ENCODE results near the gene CACNG7. TPM values are rescaled to one million over a fixed set of nuclear protein-coding genes. Genes with fewer than 3 reads are reported as not detected.

The CACNG7 gene
- total RNA-seq, 3 donors from 2014 or later: not detected

GRCh38 chr19:53915000-53915399 is 5.9 kb downstream of the CACNG7 start:
- intact Hi-C loops (cut with DNase I; ENCODE audit: low total_unique reads): no loop called here
- H3K27me3 ChIP-seq: peaks cover 0 to 54% of the 10 kb centered on the region in 2 donors
- no peak for DNase-seq (ENCODE audit: low spot score in 2 of 2)
- H3K36me3 ChIP-seq: no peaks in the 10 kb centered on the region
- H3K4me1 ChIP-seq: no peaks in the 10 kb centered on the region
- no peak overlapping the region for H3K27ac ChIP-seq
- H3K4me3 ChIP-seq: no peak overlapping the region
- H3K9me3 ChIP-seq: no peaks in the 10 kb centered on the region
- TF ChIP-seq POLR2AphosphoS5 (IDR thresholded peaks at IDR 0.05): no peak
- TF ChIP-seq POLR2A (IDR thresholded peaks at IDR 0.05): no peak
- no peak for TF ChIP-seq CTCF (IDR thresholded peaks at IDR 0.05)

- no peak for DNase-seq (ENCODE audit: low spot score in 2 of 2)
- no peak overlapping the region for H3K27ac ChIP-seq
- no peaks in the 10 kb centered on the region for H3K9me3 ChIP-seq
- intact Hi-C loops (cut with DNase I; ENCODE audit: low total_unique reads): no loop called here
- no peak overlapping the region for H3K4me3 ChIP-seq
- TF ChIP-seq POLR2A (IDR thresholded peaks at IDR 0.05) (no peak), POLR2AphosphoS5 (IDR thresholded peaks at IDR 0.05) (no peak), CTCF (IDR thresholded peaks at IDR 0.05) (no peak)
- no peaks in the 10 kb centered on the region for H3K36me3 ChIP-seq
- H3K27me3 ChIP-seq: peaks cover 0 to 44% of the 10 kb centered on the region in 2 donors
- no peaks in the 10 kb centered on the region for H3K4me1 ChIP-seq
These were observed 6.9 kb downstream of the CACNG7 start for GRCh38 chr19:53916004-53916403.

- Histone ChIP-seq H3K4me3 (no peak overlapping the region), H3K27me3 (peaks cover 0 to 30% of the 10 kb centered on the region in 2 donors), H3K4me1 (no peaks in the 10 kb centered on the region), H3K9me3 (no peaks in the 10 kb centered on the region), H3K36me3 (no peaks in the 10 kb centered on the region), H3K27ac (no peak overlapping the region)
- intact Hi-C loops (cut with DNase I; ENCODE audit: low total_unique reads): no loop called here
- TF ChIP-seq CTCF (IDR thresholded peaks at IDR 0.05) (no peak), POLR2AphosphoS5 (IDR thresholded peaks at IDR 0.05) (no peak), POLR2A (IDR thresholded peaks at IDR 0.05) (no peak)
- no peak for DNase-seq (ENCODE audit: low spot score in 2 of 2)
These were observed 8.3 kb downstream of the CACNG7 start for GRCh38 chr19:53917356-53917755.

GRCh38 chr19:53927739-53928138 is 18.7 kb downstream of the CACNG7 start:
- Histone ChIP-seq H3K4me1 (no peaks in the 10 kb centered on the region), H3K36me3 (no peaks in the 10 kb centered on the region), H3K9me3 (no peaks in the 10 kb centered on the region), H3K27me3 (no peaks in the 10 kb centered on the region), H3K4me3 (no peak overlapping the region), H3K27ac (no peak overlapping the region)
- TF ChIP-seq POLR2A (IDR thresholded peaks at IDR 0.05) (no peak), POLR2AphosphoS5 (IDR thresholded peaks at IDR 0.05) (no peak), CTCF (IDR thresholded peaks at IDR 0.05) (no peak)
- DNase-seq (ENCODE audit: low spot score in 2 of 2): no peak
- intact Hi-C loops (cut with DNase I; ENCODE audit: low total_unique reads): no loop called here

GRCh38 chr19:53936029-53936428 is 27.0 kb downstream of the CACNG7 start:
- H3K4me3 ChIP-seq: no peak overlapping the region
- H3K27ac ChIP-seq: no peak overlapping the region
- intact Hi-C loops (cut with DNase I; ENCODE audit: low total_unique reads): no loop called here
- H3K9me3 ChIP-seq: peaks cover 0 to 11% of the 10 kb centered on the region in 2 donors
- H3K36me3 ChIP-seq: no peaks in the 10 kb centered on the region
- TF ChIP-seq CTCF (IDR thresholded peaks at IDR 0.05): no peak
- TF ChIP-seq POLR2AphosphoS5 (IDR thresholded peaks at IDR 0.05): no peak
- TF ChIP-seq POLR2A (IDR thresholded peaks at IDR 0.05): no peak
- peaks cover 0 to 26% of the 10 kb centered on the region in 2 donors for H3K27me3 ChIP-seq
- H3K4me1 ChIP-seq: no peaks in the 10 kb centered on the region
- DNase-seq (ENCODE audit: low spot score in 2 of 2): no peak
